ENCODE data around the gene PRKCA.
"Not testable (repeated sequence)": the region's sequence is repeated elsewhere in the genome, so short reads cannot be mapped to it uniquely, and the experiment has no call there.

Gene PRKCA

DNA sequence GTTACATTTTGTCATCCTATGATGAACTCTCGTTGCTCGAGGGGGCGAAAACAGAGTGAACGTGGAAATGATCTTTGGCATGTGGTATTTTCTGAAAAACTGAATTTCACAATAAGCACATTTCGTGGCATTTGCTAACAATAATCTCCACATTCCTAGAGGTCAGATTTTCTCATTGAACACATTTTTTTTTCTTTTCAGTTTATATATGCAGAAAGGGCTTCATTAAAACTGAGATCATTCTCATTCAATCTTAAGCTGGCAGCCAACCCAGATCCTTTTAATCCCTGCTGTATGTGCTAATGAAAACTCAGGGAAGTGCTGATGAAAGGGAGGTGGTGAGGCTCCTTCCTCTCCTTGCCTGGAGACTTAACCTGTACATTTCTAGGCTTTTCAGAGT lies 52.6 kb downstream of the PRKCA start:
- no peak for DNase-seq

DNA sequence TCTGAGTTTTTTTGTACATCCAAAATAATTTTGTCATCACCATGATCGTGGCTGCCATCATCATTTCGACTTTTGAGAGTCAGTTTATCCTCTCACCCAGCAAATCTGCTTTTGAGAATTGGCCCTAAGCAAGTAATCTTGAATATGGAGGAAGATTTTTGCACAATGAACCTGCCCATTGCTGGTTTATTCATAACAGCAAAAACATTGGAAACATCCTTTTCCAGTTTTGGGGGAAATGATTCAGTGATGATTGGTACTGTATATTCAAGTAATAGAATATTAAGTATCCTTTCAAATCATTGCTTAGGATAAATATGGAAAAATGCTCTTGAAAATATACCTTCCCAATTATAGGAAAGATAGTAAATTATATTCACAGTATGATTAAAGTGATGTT lies 53.1 kb downstream of the PRKCA start:
- DNase-seq: no peak

DNA sequence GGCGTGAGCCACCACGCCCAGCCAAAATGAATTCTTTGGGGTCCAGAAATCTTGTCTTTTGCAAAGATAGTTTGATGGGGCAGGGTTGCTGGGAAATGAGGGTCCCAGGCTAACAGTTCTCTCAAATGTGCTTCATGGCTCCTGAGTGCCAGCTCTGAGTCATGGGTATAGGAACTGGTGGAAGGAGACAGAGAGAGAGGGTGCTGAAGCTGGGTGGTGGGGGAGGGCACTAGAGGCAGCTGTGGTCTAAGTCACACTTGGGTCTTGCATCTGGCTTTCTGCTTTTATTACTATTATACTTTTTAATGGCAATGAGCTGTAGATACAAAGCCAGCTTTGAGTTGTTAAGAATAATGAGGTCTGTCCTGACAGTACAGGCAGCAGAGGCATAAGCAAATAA lies 54.6 kb downstream of the PRKCA start:
- DNase-seq: no peak

DNA sequence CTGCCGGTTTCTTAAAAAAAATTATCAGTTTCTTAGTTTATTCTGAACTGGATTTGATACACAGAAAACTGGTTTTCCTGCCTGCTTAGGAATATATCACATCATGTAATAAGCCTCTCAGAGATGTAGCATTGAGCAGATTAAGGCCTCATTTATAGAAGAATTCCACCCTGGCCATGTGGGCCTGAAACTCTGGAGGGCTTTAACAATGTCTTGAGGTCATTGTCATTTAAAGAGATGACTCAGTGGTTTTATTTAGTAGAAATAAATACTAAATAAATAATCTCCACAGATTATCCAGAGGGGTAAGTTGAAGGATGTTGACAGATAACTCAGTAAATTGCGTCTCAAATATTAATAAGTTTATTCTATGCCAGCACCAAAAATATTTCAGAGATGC lies 56.9 kb downstream of the PRKCA start:
- no peak for DNase-seq

DNA sequence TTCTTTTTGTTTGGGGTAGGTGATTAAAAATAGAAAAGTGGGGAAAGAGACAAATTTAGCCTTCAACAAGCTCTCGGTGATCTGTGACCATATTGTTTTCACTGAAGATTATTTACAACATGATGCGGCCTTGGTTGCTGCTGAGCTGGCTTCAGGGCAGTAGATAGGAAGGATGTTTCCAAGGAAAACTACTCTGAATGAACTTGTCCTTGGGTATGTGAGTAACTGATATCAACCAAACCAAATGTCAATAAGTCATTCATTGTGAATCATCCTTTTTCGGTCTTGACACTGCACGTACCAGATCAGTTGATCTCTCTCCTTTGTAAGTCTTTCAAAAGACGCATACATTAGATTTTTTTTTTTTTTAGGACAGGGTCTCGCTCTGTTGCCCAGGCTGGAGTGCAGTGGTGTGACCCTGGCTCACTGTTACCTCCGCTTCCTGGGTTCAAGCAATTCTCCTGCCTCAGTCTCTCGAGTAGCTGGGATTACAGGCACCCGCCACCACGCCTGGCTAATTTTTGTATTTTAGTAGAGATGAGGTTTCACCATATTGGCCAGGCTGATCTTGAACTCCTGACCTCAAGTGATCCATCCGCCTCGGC lies 58.6 kb downstream of the PRKCA start:
- DNase-seq: not testable (repeated sequence)

DNA sequence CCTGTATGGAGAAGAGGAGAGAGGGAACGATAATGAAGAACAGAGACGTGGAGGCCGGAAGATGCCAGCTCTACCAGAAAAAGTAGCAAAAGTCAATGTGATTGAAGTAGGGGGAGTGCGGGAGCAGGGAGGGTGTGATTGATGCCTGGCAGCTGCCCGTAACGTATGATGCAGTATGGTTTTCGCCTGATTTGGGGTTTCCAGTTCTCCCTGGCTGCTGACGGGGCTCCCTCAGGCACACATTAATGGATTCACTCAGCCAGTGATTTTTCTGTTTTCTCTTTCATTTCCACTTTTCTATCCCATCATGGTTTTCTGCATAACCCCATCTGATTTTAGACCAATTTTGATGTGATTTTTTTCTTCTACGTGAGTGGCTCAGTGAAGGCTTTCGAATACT lies 62.1 kb downstream of the PRKCA start:
- DNase-seq: no peak

DNA sequence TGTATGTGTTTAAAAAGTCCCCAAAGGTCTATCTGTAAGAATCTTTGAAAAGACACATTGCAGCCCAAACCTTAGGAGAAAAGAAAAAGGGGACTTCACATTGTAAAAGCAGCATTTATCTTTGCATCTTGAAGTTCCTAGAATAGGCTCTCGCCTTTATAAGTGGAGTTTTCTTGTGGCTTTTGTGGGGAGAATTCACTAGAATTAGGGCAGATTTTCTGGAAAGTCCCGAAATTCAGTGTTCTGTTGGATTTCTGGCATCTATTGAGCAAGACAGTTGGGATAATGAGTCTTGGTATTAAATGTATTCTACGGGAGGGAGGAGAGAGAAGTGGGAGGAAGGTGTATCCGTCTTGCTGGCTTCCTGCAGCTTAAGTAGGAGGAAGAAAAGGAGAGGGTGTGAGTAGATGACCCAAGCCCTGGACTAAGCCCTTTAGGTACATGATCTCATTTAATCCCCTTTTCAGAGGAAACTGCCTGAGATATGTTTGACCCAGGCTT lies 62.6 kb downstream of the PRKCA start:
- no peak for DNase-seq

DNA sequence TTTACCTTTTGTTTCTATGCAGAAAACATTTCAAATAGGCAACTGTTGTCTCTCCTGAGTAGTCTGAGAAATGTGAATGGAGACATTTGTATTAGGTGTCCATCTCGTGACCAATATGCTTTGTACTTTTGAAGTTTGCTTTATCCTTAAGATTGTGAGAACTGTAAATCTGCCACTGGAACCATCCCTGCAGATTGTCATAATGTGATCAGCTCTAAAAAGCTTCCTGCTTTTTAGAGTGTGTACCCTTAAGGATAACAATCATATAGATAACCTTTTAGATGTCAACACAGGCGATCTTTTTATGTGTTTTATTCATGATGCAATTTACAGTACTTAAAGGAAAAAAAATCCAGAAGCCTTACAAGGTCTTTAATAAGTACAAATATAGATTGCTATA lies 63.5 kb downstream of the PRKCA start:
- DNase-seq: no peak

DNA sequence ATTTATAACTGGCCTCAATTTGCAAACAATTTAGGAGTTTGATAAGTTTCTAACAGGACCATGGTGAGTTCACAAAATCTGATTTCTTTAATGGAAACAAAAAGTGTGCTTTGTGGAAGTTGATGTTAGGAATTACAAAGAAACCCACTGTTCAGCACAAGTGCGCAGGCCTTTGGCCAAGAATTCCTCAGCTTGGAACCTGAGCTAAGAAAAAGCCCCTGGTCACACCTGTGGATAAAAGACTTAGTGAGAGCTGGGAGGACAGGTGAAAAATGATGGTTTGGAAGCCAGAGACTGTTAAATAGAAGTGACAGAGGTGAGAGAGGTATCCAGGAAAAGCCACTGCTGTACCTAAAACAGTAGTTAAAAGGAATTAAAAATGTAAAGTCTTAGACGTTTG lies 64.7 kb downstream of the PRKCA start:
- no peak for DNase-seq

DNA sequence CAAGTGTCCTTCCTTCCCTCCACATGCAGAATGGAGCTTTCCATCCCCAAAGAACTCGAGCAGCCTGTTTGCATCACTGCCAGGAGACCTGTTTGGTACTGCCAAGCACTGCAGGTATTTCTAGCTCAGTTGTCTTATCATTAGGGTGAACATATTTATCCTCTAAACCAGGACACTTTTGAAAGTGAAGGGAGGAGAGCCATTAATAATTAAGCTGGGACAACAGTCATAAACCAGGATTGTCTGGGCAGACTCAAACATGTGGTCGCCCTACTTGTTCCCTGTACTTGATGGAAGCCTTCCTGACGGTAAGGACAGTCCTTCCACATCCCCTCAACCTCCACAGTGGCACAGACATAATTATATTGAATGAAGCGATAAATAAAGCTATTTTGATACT lies 67.4 kb downstream of the PRKCA start:
- DNase-seq: no peak

DNA sequence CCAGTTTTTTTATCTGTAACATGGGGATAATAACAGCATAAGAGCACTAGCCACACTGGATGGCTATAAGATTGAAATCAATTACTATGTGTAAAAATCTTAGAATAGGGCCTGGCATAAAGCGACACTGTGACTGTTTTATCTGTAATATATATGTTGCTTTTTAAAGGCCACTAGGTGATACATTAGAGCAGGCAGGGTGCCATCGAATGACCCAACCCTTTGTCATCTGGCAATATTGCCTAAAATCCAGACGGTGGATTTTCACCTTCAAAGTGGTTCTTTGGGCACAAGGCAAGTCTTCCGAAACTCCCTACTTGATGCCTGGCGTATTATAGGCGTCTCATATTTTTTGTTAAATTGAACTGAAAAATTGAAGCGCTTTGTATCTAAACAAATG lies 69.1 kb downstream of the PRKCA start:
- no peak for DNase-seq

DNA sequence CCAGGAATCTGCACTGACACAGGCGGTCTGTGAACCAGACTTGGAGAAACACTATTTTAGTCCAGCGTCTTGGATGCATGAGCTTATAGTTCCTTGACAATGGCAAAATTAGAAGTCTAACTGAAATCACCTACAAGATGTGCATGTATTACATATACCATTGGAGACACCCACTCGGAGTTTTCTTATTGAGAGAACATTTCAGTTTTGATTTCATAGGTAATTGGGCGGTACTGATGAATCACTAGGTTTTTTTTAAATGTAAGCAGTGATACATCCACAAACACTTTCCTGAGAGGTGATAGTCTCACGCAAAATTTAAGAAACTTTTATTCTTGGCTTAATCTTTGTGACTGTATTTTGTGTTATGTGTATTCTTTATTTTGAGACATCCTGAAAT lies 69.8 kb downstream of the PRKCA start:
- DNase-seq: no peak

DNA sequence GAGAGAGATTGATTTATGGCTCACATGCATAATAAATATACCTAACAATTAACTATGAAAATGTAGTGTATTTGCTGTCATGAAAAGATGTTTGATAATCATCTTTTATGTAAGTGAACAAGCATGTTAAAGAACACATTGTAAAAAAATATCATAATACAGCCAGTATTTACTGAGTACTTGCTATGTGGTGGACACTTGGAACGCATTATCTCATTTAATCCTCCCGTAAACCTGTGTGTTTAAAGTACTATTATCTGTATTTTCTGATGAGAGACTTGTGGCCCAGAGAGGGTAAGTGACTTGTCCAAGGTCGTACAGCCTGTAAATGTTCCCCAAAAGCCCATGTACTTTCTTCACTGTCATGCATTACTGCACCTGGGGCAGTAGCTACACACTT lies 70.7 kb downstream of the PRKCA start:
- no peak for DNase-seq

DNA sequence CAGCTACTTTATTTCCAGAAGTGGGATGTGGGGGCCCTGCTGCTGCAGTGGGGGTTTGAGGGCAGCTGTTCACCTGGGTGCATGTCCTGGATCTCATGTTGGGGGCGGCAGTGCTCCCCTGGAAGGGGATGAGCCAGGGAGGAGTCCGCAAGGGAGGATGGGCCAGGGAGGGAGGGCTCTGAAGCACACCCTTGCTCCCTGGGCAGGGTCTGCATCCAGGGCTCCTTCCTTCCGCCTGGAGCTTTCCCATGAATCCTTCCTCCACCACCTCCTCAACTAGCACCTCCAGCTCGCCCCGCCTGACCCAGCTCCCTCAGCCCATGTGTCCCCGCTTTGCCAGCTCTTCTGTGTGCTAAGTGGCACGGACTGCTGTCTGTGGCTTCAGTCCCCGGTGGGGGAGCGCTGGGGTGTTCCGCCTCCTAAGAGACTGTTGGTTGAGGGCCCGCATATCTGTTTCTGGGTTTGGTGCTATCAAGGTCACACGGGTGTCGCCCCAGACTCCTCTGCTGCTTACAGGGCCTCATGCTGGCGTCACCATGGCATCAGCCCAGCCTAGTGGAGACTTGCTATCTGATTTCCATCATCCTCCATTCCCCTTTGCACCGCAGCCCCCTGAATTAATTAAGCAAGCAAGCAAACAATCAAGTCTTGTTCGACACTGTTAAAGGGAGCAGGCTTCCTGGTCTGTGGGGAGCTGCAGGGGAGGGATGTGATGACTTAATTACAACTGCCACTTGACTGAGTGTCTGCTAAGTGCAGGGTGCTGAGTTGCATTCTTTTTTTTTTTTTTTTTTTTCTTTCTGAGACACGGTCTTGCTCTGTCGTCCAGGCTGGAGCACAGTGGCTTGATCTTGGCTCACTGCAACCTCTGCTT lies 71.8 kb downstream of the PRKCA start:
- peak; percentile 10 for DNase-seq

DNA sequence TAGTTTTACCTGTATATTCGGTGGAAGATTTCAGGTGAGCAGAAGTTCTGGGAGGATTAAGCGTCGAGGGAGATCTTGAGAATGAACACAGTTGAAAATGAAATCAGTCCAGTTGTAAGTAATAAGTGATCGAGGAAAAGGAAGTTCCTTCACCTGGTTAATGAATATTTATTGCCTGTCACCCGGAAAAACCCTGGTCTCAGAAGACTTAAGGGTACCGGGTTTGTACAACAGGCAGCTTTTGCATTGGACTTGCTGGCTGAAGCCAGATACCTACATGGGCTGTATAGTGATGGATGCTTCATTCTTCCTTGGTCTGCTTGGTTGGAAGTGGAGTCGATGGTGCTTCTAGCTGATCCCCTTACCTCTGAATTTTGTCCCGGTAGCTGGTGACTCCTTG lies 72.7 kb downstream of the PRKCA start:
- no peak for DNase-seq

DNA sequence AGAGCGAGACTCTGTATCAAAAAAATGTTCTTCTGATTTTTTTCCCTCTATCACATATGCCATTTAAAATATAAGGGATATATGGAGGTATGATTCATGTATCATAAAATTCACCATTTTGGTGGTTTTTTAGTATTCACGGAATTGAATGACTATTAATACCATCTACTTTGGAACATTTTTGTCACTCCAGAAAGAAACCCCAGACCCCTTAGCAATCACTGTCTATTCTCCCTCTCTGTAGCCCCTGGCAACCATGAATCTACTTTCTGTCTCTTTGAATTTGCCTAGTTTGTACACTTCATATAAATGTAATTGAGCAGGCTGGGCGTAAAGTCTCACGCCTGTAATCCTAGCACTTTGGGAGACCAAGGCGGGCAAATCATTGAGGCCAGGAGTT lies 75.9 kb downstream of the PRKCA start:
- DNase-seq: no peak

DNA sequence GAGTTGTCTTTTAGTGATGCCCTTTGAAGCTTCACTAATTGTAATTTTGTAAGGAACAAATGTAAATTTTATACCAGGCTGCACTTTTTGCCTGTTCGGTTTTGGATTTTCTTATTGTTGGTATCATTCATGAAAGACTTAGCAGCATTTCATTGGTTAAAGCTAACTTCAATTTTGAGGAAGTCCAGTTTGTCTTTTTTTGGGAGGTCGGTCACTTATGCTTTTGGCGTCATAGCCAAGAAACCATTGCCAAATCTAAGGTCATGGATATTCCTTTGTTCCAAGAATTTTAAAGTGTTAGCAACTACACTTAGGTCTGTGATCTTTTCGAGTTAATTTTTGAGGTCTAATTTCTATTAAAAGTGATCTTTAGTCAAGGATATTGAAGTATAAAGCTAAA lies 77.1 kb downstream of the PRKCA start:
- no peak for DNase-seq

DNA sequence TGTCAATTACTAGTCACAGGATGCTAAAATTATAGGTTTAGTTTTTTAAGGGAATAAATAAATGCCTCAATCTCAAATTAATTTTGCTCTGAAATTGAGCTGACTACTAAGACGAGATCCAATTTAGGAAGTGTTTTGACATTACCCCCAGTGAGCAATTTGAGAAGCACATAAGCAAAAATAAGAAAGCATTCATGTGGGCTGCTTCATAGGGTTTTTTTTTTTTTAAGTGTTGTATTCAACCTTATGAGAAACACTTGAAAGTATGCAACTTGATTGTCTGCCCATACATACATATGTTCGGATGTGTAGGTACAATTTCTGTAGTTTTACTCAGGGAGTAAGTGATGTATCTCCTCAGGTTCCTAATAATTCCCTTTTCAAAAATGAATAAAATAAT lies 77.6 kb downstream of the PRKCA start:
- no peak for DNase-seq

DNA sequence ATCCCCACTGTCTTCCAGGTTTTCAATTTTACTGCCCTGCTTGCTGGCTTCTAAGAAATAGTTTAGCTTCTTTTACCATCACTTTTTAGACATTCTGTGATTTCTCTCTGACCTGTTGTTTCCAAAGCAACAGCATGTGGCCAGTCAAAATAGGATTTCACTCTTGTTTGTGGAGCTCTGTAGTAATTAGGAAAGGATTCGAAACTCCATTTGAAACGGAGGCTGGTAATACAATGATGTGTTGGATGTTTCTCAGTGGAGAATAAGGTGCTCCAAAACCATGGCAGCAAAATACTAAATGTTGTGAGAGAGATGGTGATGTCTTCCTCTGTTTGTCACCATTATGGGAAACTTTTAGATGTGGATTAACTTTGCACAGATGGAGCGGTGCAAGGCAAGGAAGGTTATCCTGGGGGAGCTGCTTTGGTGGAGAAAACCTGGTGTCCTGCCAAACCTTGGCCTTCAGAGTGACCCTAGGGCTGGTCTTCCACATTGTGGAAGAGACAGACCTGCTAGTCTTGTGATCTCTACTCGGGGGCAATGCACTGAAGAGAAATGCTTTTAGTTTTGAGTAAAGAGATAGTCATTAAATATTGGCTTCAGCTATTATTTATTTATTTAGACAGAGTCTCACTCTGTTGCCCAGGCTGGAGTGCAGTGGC lies 79.4 kb downstream of the PRKCA start:
- no peak for DNase-seq

DNA sequence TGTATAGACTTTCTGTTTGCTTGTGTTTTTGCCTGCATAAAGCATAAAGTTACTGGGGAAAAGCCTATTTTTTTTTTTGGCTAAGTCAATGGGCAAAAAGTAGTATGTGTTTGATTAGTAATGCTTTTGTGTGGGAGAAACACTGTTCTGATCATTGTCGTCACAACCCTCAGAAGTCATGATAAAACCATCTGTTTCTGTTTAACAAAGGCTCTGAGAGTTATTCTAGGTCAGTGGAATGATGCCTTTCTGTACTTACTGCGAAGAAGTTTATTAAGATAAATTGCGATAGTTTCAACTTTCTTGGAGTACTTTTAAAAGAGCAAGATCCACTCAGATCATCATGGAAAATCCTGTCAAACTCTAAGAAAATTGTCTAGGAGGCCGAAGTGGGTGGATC lies 80.9 kb downstream of the PRKCA start:
- DNase-seq: no peak

DNA sequence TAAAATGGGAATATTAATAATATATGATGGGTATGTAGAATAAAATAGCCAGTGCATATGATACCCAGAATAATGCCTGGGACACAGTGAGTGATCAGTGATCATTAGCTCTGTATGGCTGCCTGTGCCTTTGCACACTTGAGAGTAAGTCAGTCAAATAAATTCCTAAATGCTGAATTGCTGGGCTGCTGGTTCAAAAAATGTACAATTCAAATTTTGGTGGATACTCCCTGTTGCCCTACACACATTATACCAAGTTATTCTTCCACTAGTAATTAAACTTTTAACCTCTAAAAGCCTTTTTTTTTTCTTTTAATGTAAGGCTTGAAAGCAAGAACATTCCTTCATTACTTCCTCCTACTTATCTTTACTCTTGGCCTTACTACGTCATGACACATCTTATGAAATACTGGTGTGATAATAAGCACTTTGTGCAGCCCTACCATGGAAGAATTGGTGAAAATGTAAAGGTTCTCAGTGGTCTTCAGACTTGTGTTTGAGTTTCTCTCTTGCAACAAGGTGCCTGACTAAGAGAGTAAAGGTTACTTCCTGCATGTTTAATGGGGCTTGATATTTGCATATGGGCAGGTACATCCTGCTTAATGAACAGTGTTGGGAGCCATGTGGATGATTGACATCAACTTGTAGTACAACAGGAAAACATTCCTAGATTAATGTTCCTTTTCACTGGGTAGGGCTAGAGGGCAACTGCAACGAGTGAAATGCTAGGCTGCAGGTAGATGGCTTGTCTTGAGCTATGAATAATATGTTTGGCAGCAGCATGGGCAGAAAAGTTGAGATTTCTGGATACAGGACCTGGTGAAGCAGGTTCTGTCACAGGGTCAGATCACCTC lies 84.3 kb downstream of the PRKCA start:
- DNase-seq: no peak

DNA sequence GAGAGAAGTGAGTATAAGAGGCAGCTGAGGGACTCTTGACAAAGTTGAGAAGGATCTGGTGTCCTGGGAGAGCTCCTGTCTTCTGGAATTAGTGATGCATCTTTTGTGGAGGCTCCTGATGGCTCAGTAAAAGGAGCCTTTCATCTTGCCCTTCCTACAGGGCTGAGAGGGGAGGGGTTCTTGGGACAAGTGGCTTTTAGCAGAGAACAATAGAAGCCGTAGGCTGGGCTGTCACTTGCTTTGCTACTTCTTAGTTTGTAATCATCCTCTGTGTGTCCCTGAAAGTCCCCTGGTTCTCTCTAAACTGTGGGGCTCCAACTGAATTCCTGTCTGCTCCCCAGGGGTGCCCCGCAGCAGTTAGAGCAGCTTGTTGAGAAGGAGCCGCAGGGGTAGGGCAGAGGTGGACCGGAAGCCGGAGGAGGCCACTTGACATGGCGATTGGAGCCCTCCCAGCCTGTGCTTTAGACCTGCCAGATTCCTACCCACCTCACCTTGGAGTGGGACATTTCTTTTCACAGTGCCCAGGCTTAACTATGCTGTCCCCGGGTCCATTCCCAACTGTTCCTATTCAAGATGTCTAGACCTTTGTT lies 85.1 kb downstream of the PRKCA start:
- no peak for DNase-seq

All from GDM1 (cell line).